ENCODE results near the gene FNIP1. TPM values are rescaled to one million over a fixed set of nuclear protein-coding genes. Genes with fewer than 3 reads are reported as not detected.

Gene FNIP1
- total and polyA plus RNA-seq, 2 of the 13 experiments (the other 11 are each of a cell fraction or from before 2014, with no cell fraction given), result 10.9 to 29.3 TPM

DNA sequence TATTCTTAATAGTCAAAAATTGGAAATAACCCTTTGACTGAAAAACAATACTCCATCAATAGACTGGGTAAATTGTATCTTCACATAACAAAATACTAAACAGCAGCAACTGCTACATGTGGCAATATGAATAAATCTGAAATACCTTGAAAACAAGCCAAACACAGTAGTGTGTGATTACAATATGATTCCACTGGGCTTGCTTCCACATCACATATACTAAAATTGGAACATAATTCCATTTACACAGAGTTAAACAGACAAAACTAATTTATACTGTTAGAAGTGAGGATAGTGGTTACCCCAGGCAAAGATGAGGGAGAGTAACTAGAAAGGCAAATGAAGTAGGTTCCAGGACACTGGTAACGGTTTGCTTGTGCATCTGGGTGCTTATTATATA is 20.4 kb downstream of the FNIP1 start:
- intact Hi-C loops (cut with micrococcal nuclease; ENCODE audit: unreplicated experiment) (no loop called here), in situ Hi-C loops (cut with HindIII; ENCODE audit: extremely low pct_ligation_motif_present, low pct_unique_long_range_greater_than_20kb) (no loop called here)
- FAIRE-seq (no peak), ATAC-seq (no peak), DNase-seq (ENCODE audit: low spot score) (no peak)
- Histone ChIP-seq H3K9ac (ENCODE audit: insufficient read depth, low read depth, low read length) (no peak overlapping the region), H2AFZ (ENCODE audit: low read length) (no peak overlapping the region), H3K9me3 (ENCODE audit: low read length) (no peaks in the 10 kb centered on the region), H3K79me2 (ENCODE audit: insufficient read depth, low read length) (peaks cover 84% of the 10 kb centered on the region), H3K4me1 (ENCODE audit: insufficient read depth, low read length) (peaks cover 5% of the 10 kb centered on the region; the same call in 1 of the 2 replicates), H3K4me2 (ENCODE audit: low read depth, low read length) (no peak overlapping the region), H3K27me3 (ENCODE audit: control insufficient read depth in 1 of 2, insufficient read depth in 2 of 2, low read length in 2 of 2) (no peaks in the 10 kb centered on the region), H4K20me1 (ENCODE audit: insufficient read depth, low read length) (peaks cover 34% of the 10 kb centered on the region), H3K4me3 (replicated peaks in 1 of 3; ENCODE audit: insufficient read depth in 1 of 3, low read depth in 2 of 3, low read length in 3 of 3) (no peak overlapping the region), H3K36me3 (replicated peaks in 1 of 2; ENCODE audit: control insufficient read depth in 1 of 2, insufficient read depth in 2 of 2, low read length in 2 of 2) (no peaks in the 10 kb centered on the region), H3K27ac (ENCODE audit: extremely low read length, insufficient read depth, low read length) (no peak overlapping the region)
- no peak for TF ChIP-seq NR2C2 (CRISPR knock-in tag; IDR thresholded peaks at IDR 0.05; ENCODE audit: borderline replicate concordance)
- no peak for TF ChIP-seq ZFP82 (CRISPR knock-in tag; IDR thresholded peaks at IDR 0.05; ENCODE audit: borderline replicate concordance)
- TF ChIP-seq, protein P1, sequence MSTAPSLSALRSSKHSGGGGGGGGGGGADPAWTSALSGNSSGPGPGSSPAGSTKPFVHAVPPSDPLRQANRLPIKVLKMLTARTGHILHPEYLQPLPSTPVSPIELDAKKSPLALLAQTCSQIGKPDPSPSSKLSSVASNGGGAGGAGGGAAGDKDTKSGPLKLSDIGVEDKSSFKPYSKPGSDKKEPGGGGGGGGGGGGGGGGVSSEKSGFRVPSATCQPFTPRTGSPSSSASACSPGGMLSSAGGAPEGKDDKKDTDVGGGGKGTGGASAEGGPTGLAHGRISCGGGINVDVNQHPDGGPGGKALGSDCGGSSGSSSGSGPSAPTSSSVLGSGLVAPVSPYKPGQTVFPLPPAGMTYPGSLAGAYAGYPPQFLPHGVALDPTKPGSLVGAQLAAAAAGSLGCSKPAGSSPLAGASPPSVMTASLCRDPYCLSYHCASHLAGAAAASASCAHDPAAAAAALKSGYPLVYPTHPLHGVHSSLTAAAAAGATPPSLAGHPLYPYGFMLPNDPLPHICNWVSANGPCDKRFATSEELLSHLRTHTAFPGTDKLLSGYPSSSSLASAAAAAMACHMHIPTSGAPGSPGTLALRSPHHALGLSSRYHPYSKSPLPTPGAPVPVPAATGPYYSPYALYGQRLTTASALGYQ (CRISPR knock-in tag; IDR thresholded peaks at IDR 0.05), result no peak
- TF ChIP-seq ATAD3A (CRISPR knock-in tag; IDR thresholded peaks at IDR 0.05), result no peak
- no peak for TF ChIP-seq SUZ12 (IDR thresholded peaks at IDR 0.05; ENCODE audit: low read depth, low read length)
- TF ChIP-seq ZNF788 (CRISPR knock-in tag; IDR thresholded peaks at IDR 0.05; ENCODE audit: borderline replicate concordance), result no peak
- no peak for TF ChIP-seq KLF16 (CRISPR knock-in tag; IDR thresholded peaks at IDR 0.05)
- no peak for TF ChIP-seq NAIF1 (CRISPR knock-in tag; IDR thresholded peaks at IDR 0.05; ENCODE audit: borderline replicate concordance)
- TF ChIP-seq ZNF143 (CRISPR knock-in tag; IDR thresholded peaks at IDR 0.05), result no peak
- no peak for TF ChIP-seq CREM (IDR thresholded peaks at IDR 0.05)
- no peak for TF ChIP-seq CREM (CRISPR knock-in tag; IDR thresholded peaks at IDR 0.05)
- TF ChIP-seq CEBPB (IDR thresholded peaks at IDR 0.05; ENCODE audit: borderline replicate concordance, low read depth, low read length), result no peak
- no peak for TF ChIP-seq SP5 (CRISPR knock-in tag; IDR thresholded peaks at IDR 0.05; ENCODE audit: borderline replicate concordance, low read depth)
- TF ChIP-seq ZNF20 (CRISPR knock-in tag; IDR thresholded peaks at IDR 0.05), result no peak
- no peak for TF ChIP-seq KDM5A (IDR thresholded peaks at IDR 0.05; ENCODE audit: borderline replicate concordance, low read length)
- TF ChIP-seq SNAI1 (CRISPR knock-in tag; IDR thresholded peaks at IDR 0.05; ENCODE audit: borderline replicate concordance), result no peak
- WGBS (ENCODE audit: low lambda C conversion rate), result 91% methylated on average over 1 of the region's 1 CpG
- ChIA-PET POLR2A (no interaction called here), CTCF (ENCODE audit: low intra/inter-chr PET ratio, low total read pairs) (no interaction called here)
- BruUV-seq (replicated peaks), result no TSS peak

Data from HepG2 (cell line).